Tibial nerve (tissue), 4 donors: ENCODE results near the gene TKT. TPM values are rescaled to one million over a fixed set of nuclear protein-coding genes. Genes with fewer than 3 reads are reported as not detected.
A peak's percentile ranks its signal among the peaks of the same experiment; 100 is the strongest.

Source experiments
- DNase-seq, 2 donors: peaks; one replicate each; pipeline ENCODE4 v3.0.0-alpha.2; 2019; ENCODE audit warnings: low spot score in 2 of 2
- H3K27ac ChIP-seq, 4 donors: fragments of 200-600 bp; sonication (generic) in 3 of 4; one replicate each; pipeline ENCODE4 v1.5.1; 2017 to 2019; ENCODE audit warnings: mild to moderate bottlenecking in 1 of 4
- H3K27me3 ChIP-seq, 2 donors: fragments of 200-600 bp; sonication (generic) in 1 of 2; one replicate each; pipeline versions ENCODE4 v1.5.1 to v1.6.0; 2017 to 2019
- H3K36me3 ChIP-seq, 3 donors: fragments of 200-600 bp; sonication (generic); one replicate each; pipeline ENCODE4 v1.5.1; 2018 to 2019
- H3K4me1 ChIP-seq, 4 donors: fragments of 200-600 bp; sonication (generic) in 3 of 4; one replicate each; pipeline ENCODE4 v1.5.1; 2017 to 2019
- H3K4me3 ChIP-seq, 4 donors: fragments of 200-600 bp; sonication (generic) in 3 of 4; one replicate each; pipeline ENCODE4 v1.5.1; 2017 to 2019; ENCODE audit warnings: mild to moderate bottlenecking in 1 of 4, moderate library complexity in 1 of 4
- H3K9me3 ChIP-seq, 4 donors: fragments of 200-600 bp; sonication (generic) in 3 of 4; one replicate each; pipeline ENCODE4 v1.5.1; 2017 to 2019
- EP300 ChIP-seq, 2 donors: sonication (generic); formaldehyde crosslinking; IDR thresholded peaks; one replicate each; pipeline ENCODE4 v1.6.1; 2017; ENCODE audit warnings: antibody characterized with exemption in 2 of 2, mild to moderate bottlenecking in 1 of 2
- POLR2A ChIP-seq, 2 donors: fragments of 450-650 bp; IDR thresholded peaks; one replicate each; pipeline ENCODE4 v1.6.1; 2017; ENCODE audit warnings: antibody characterized with exemption in 2 of 2, mild to moderate bottlenecking in 2 of 2, moderate library complexity in 2 of 2
- WGBS, 2 donors: methylation state at CpG; one replicate each; pipeline ENCODE4 v1.1.5; 2018; 5-methylcytosine and 5-hydroxymethylcytosine counted together
- total RNA-seq, 4 donors: library from RNA; depleted of rRNA; stranded (reverse); fragments of >200 nt; gene quantifications; one replicate each; pipeline ENCODE4 v1.1.0, GENCODE V29; 2016
- TF ChIP-seq, protein P1 (sequence below), 5 experiments: fragments of 200-600 bp in 3 of 5; fragments of 450-650 bp in 2 of 5; sonication (generic) in 3 of 5; IDR thresholded peaks; one replicate each; pipeline ENCODE4 v1.5.1; 2016 to 2019; ENCODE audit warnings: antibody characterized with exemption in 5 of 5, mild to moderate bottlenecking in 3 of 5, moderate library complexity in 2 of 5

TKT gene
- total RNA-seq, 4 donors from 2014 or later: 156 to 224 (median 208) TPM

DNA sequence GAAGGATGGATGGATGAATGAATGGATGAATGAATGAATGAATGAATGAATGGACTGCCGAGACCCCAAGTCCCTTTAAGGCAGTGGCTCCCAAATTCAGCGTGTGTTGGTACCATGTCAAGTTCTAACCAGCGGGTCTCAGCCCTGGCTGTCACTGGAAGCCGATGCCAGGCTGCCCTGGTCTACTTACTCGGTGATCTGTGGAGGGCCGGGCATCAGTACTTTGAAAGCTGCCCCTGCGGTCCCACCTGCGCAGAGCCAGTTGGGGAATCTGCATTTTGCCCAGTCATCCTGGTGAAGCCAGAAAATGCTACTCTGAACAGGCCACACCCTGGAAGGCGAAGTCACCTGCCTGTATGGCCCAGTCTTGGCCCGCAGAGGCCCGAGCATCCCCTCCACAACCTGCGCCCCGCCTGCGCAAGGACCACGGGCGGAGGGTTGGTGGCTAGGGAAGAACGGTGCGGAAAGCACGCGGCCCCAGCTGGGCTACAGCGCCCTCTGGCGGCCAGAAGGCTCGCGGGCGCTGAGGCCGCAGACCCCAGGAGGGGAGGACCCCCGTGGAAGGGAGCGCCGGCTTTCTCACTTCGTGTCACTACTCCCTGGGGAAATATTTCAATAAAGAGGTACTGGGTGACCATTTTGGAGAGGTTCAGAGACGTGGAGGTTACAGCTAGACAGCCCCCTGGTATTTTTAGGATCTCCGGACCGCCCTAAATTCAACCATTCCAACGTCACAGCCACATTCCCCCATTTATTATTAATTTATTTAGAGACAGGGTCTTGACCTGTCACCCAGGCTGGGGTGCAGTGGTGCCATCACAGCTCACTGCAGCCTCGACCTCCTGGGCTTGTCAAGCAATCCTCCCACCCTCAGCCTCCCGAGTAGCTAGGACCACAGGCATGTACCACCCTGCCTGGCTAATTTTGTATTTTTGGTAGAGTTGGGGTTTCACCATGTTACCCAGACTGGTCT is 59.9 kb downstream of the TKT start:
- H3K27me3 ChIP-seq: no peaks in the 10 kb centered on the region
- H3K36me3 ChIP-seq: peaks cover 0 to 26% (median 0%) of the 10 kb centered on the region in 3 donors
- TF ChIP-seq EP300 (IDR thresholded peaks at IDR 0.05): no peak
- TF ChIP-seq POLR2A (IDR thresholded peaks at IDR 0.05): no peak
- TF ChIP-seq, protein P1, sequence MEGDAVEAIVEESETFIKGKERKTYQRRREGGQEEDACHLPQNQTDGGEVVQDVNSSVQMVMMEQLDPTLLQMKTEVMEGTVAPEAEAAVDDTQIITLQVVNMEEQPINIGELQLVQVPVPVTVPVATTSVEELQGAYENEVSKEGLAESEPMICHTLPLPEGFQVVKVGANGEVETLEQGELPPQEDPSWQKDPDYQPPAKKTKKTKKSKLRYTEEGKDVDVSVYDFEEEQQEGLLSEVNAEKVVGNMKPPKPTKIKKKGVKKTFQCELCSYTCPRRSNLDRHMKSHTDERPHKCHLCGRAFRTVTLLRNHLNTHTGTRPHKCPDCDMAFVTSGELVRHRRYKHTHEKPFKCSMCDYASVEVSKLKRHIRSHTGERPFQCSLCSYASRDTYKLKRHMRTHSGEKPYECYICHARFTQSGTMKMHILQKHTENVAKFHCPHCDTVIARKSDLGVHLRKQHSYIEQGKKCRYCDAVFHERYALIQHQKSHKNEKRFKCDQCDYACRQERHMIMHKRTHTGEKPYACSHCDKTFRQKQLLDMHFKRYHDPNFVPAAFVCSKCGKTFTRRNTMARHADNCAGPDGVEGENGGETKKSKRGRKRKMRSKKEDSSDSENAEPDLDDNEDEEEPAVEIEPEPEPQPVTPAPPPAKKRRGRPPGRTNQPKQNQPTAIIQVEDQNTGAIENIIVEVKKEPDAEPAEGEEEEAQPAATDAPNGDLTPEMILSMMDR (IDR thresholded peaks at IDR 0.05): peak; percentile 98 to 100 (median 99)
- H3K27ac ChIP-seq: no peak overlapping the region
- peaks cover 0 to 33% (median 5%) of the 10 kb centered on the region in 4 donors for H3K4me1 ChIP-seq
- WGBS, 2 donors: 25 to 35% methylated on average over 26 to 34 of the region's 36 CpGs
- H3K9me3 ChIP-seq: no peaks in the 10 kb centered on the region
- no peak overlapping the region for H3K4me3 ChIP-seq
- peak in 1 of 2 donors; percentile 33 for DNase-seq

DNA sequence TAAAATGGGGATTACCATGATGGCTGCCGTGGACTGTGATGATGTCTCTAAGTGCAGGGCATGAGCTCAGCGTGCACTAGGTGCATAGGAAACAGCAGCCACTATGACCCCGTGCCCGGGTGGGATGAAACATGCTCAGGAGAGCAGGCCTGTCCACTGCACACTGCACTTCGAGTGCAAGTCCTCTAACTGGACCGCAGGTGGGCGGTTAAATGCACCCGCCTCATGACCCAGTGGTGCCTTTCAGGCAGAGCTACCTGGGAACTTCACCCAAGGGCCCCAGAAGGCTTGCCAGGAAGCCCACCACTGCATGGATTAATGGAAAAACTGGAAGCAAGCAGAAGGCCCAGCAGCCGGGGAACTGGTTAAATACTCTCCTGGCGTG is 60.8 kb downstream of the TKT start:
- no peak for DNase-seq
- Histone ChIP-seq H3K27me3 (no peaks in the 10 kb centered on the region), H3K9me3 (no peaks in the 10 kb centered on the region), H3K4me1 (peaks cover 0 to 33% (median 5%) of the 10 kb centered on the region in 4 donors), H3K36me3 (peaks cover 0 to 34% (median 2%) of the 10 kb centered on the region in 3 donors), H3K27ac (no peak overlapping the region), H3K4me3 (no peak overlapping the region)
- TF ChIP-seq, protein P1 (IDR thresholded peaks at IDR 0.05): no peak
- no peak for TF ChIP-seq EP300 (IDR thresholded peaks at IDR 0.05)
- TF ChIP-seq POLR2A (IDR thresholded peaks at IDR 0.05): no peak
- 81 to 85% methylated on average over 3 to 10 of the region's 10 CpGs for WGBS, 2 donors

DNA sequence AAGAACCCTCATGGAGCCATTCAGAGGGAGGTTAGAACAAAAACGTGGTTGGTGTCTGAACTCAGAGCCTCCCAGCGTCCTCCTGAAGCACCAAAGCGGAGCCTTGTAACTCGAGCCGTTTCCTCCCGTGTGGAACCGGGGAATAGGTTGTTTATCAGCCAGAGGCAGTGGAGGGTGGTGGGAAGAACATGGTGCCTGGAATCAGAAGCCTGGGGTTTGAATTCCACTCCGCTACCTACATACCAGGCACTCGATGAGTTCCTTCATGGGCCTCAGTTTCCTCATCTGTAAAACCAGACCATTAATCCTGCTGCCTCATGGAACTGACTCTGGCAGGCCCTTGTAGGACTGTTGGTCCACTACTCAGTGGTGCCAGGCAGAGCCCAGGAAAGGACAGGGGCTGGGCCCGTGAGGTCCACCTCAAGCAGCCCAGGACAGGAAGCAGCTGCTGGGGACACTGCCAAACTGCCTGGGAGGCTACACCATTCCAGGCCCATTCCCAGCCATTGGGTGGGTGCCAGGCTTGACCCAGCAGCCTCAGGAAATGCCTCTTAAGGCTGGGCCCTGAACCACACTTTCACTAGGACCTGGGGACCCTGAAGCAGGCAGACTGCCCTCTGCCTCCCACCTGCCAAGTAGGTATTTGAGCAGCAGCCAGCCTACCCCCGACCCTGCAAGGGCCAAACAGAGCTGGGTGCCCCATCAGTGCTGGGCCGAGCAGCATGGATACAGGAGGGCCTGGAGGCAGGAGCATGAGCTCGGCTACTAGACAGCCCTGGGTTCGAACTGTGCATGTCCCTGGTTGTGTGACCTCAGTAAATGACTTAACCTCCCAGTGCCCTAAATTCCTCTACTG is 61.4 kb downstream of the TKT start:
- 49 to 61% methylated on average over 9 to 14 of the region's 14 CpGs for WGBS, 2 donors

DNA sequence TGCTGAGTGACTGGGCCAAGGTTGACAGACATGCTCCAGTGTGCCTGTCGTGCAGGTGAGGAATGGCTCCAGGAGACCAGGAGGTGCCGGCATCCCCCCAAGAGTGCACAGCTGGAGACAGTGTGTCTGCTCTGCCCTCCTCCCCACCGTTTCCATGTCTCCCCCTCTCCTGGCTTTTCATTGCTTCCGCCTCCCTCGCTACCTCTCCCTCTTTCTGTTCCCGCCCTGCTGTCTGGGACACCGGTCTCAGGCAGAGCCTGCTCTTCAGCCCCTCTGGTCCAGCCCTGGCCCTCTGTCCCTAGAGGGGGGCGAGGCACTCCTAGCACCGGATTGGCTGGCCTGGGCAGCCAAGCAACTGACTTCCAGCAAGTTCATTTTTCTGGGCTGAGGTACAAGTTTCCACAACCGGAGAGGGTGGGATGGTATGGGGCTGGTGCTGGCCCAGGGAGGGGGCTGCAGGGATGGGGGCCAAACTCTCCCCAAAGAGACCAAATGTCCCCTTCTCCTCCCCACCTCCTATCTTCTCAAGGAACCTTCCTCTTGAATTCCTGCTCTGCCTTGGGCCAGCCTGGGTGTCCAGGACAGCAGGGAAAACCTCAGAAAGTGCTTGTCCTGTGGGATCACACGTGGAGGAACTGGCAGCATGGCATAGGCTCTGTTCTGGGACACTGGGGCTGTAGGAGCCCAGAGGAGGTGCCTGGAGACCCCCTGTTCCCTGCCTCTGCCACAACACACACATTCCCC is 62.2 kb downstream of the TKT start:
- no peak for DNase-seq

More for the DNA sequence above, 61.4 kb downstream of the TKT start:
- TF ChIP-seq POLR2A (IDR thresholded peaks at IDR 0.05) (no peak), EP300 (IDR thresholded peaks at IDR 0.05) (no peak)
- TF ChIP-seq, protein P1 (IDR thresholded peaks at IDR 0.05): no peak
- Histone ChIP-seq H3K4me3 (no peak overlapping the region), H3K27ac (peak overlapping the region in 2 of 4 donors; percentile 39 to 51), H3K4me1 (peaks cover 0 to 33% (median 5%) of the 10 kb centered on the region in 4 donors), H3K36me3 (peaks cover 0 to 40% (median 9%) of the 10 kb centered on the region in 3 donors), H3K9me3 (no peaks in the 10 kb centered on the region), H3K27me3 (no peaks in the 10 kb centered on the region)
- no peak for DNase-seq

More for the DNA sequence above, 62.2 kb downstream of the TKT start:
- H3K27ac ChIP-seq: peak overlapping the region in 2 of 4 donors; percentile 39 to 51
- H3K4me3 ChIP-seq: no peak overlapping the region
- TF ChIP-seq, protein P1 (IDR thresholded peaks at IDR 0.05): no peak
- TF ChIP-seq POLR2A (IDR thresholded peaks at IDR 0.05) (no peak), EP300 (IDR thresholded peaks at IDR 0.05) (no peak)
- WGBS, 2 donors: 46 to 49% methylated on average over 11 of the region's 11 CpGs
- H3K36me3 ChIP-seq: peaks cover 0 to 48% (median 12%) of the 10 kb centered on the region in 3 donors
- no peaks in the 10 kb centered on the region for H3K27me3 ChIP-seq
- peaks cover 0 to 33% (median 5%) of the 10 kb centered on the region in 4 donors for H3K4me1 ChIP-seq
- H3K9me3 ChIP-seq: no peaks in the 10 kb centered on the region
